K562 (cell line): ENCODE measurements around the gene NIM1K. TPM values are rescaled to one million over a fixed set of nuclear protein-coding genes. Genes with fewer than 3 reads are reported as not detected.

Experiments
- ATAC-seq: fragments of 200-7000 bp; cut with Tn5 transposase; 3 replicates; pipeline ENCODE4 v1.9.1; 2020; ENCODE audit warnings: moderate library complexity
- BruUV-seq: library from RNA; stranded (reverse); fragments of 400-500 nt; replicated peaks from 2 replicates; lab custom pipeline; 2021; lab: Mats Ljungman, UMichigan
- CTCF ChIA-PET: fragments of 300-600 bp; formaldehyde crosslinking; extraction: SDS; loops from one replicate; lab custom pipeline; 2021; ENCODE audit warnings: low intra/inter-chr PET ratio; lab: Yijun Ruan, JAX
- POLR2A ChIA-PET: fragments of 300-600, 350-650 bp; sonication (Branson Sonifier 250); formaldehyde crosslinking; extraction: SDS; loops from one replicate; lab custom pipeline; 2021; ENCODE audit warnings: antibody characterized with exemption, inconsistent platforms; lab: Yijun Ruan, JAX
- DNase-seq, 4 experiments: peaks; one replicate each; pipeline versions ENCODE4 v3.0.0 to v3.0.0-alpha.2; 2011 to 2018; ENCODE audit warnings: low spot score in 3 of 4, mixed read lengths in 3 of 4; ENCODE audit errors: extremely low read depth in 1 of 4
- FAIRE-seq: peaks from 2 replicates; lab custom pipeline; 2011; peaks lifted over from hg19 to GRCh38; lab: Jason Lieb, UNC
- H2AFZ ChIP-seq: 2 replicates; pipeline ENCODE4 v1.6.0; 2011; ENCODE audit warnings: low read depth, low read length, control low read depth, inconsistent platforms
- H3K27ac ChIP-seq: fragments of 200-600 bp; 3 replicates; pipeline ENCODE4 v1.8.0; 2011; ENCODE audit warnings: low read depth, mild to moderate bottlenecking, control low read depth, inconsistent platforms, low read length, moderate library complexity, mixed read lengths; ENCODE audit errors: extremely low read depth
- H3K27me3 ChIP-seq, 2 experiments: fragments of 300-600 bp in 1 of 2; 2 replicates in 1 of 2; 3 replicates in 1 of 2; pipeline versions ENCODE4 v1.6.0 to v1.8.0; 2011; ENCODE audit warnings: inconsistent platforms in 2 of 2, low read length in 2 of 2, mild to moderate bottlenecking in 1 of 2, mixed read lengths in 1 of 2, moderate library complexity in 1 of 2; ENCODE audit not compliant: control insufficient read depth in 2 of 2, insufficient read depth in 2 of 2
- H3K36me3 ChIP-seq: fragments of 300-600 bp; 3 replicates; pipeline ENCODE4 v1.8.0; 2011; ENCODE audit warnings: mild to moderate bottlenecking, low read length, inconsistent platforms; ENCODE audit not compliant: control insufficient read depth, insufficient read depth
- H3K4me1 ChIP-seq, 2 experiments: fragments of 200-600 bp in 1 of 2; replicated peaks in 1 of 2; 2 replicates in 1 of 2; 3 replicates in 1 of 2; pipeline versions ENCODE4 v1.5.1 to v1.8.0; 2011; ENCODE audit warnings: inconsistent platforms in 2 of 2, low read length in 2 of 2, mild to moderate bottlenecking in 1 of 2, mixed read lengths in 1 of 2, moderate library complexity in 1 of 2; ENCODE audit not compliant: control insufficient read depth in 2 of 2, insufficient read depth in 2 of 2
- H3K4me2 ChIP-seq: 2 replicates; pipeline ENCODE4 v1.6.1; 2011; ENCODE audit warnings: low read length, control low read depth, inconsistent platforms, mixed read lengths; ENCODE audit not compliant: insufficient read depth
- H3K4me3 ChIP-seq: fragments of 200-600 bp; sonication (generic), shearing (Covaris generic); 2 replicates; pipeline ENCODE4 v1.5.1; 2016; ENCODE audit warnings: control low read depth, inconsistent platforms
- H3K79me2 ChIP-seq: fragments of 200-600 bp; 3 replicates; pipeline ENCODE4 v1.8.0; 2011; ENCODE audit warnings: low read length, inconsistent platforms; ENCODE audit not compliant: control insufficient read depth, insufficient read depth
- H3K9ac ChIP-seq, 2 experiments: 2 replicates each; pipeline versions ENCODE4 v1.6.0 to v1.6.1; 2011; ENCODE audit warnings: low read depth in 2 of 2, low read length in 2 of 2, control low read depth in 1 of 2, inconsistent platforms in 1 of 2, mild to moderate bottlenecking in 1 of 2, mixed read lengths in 1 of 2; ENCODE audit not compliant: insufficient read depth in 1 of 2
- H3K9me1 ChIP-seq: one replicate; pipeline ENCODE4 v1.6.0; 2011; ENCODE audit warnings: inconsistent platforms, mild to moderate bottlenecking, low read length, moderate library complexity; ENCODE audit not compliant: control insufficient read depth, insufficient read depth
- H3K9me3 ChIP-seq: replicated peaks from 2 replicates; pipeline ENCODE4 v1.5.1; 2011; ENCODE audit warnings: low read depth, low read length, inconsistent platforms; ENCODE audit not compliant: control insufficient read depth, insufficient read depth
- H4K20me1 ChIP-seq: replicated peaks from 2 replicates; pipeline ENCODE4 v1.6.1; 2011; ENCODE audit warnings: low read length, inconsistent platforms, mixed read lengths; ENCODE audit not compliant: control insufficient read depth, insufficient read depth
- ARID1B ChIP-seq: fragments of 450-650 bp; IDR thresholded peaks from 2 replicates; pipeline ENCODE4 v1.6.1; 2016; ENCODE audit warnings: antibody characterized with exemption, mild to moderate bottlenecking, inconsistent platforms
- CBFA2T3 ChIP-seq: fragments of 450-650 bp; IDR thresholded peaks from 2 replicates; pipeline ENCODE4 v1.6.1; 2017
- TAL1 ChIP-seq: fragments of 450-650 bp; IDR thresholded peaks from 2 replicates; pipeline ENCODE4 v1.6.1; 2016; ENCODE audit warnings: mild to moderate bottlenecking
- WGBS: fragments of 100-300 bp; shearing (Covaris generic); methylation state at CpG from one replicate; pipeline ENCODE4 v1.1.6; 2016; ENCODE audit warnings: low coverage, mixed read lengths; ENCODE audit not compliant: insufficient coverage; ENCODE audit errors: missing lambda C conversion rate; 5-methylcytosine and 5-hydroxymethylcytosine counted together
- in situ Hi-C: fragments of 300-500 bp; cut with MboI; formaldehyde crosslinking; loops from 4 replicates; pipeline ENCODE4 v1.15.0; 2018; ENCODE audit warnings: inconsistent platforms, mixed read lengths
- intact Hi-C: fragments of 100-400 bp; cut with micrococcal nuclease; formaldehyde crosslinking; loops from 2 replicates; pipeline ENCODE4 v1.14.2; 2022
- polyA plus RNA-seq, 8 experiments: library from polyadenylated mRNA; depleted of rRNA in 4 of 8; stranded (reverse) in 5 of 8; unstranded in 3 of 8; fragments of >200 nt; fragmentation: Nextera tagmentation in 2 of 8; fragmentation: Illumina TruSeq in 1 of 8; extraction: Ambion mirVana in 2 of 8; extraction: Trizol in 1 of 8; gene quantifications; 2 replicates each; pipeline versions ENCODE4 v1.2.1 to v1.2.3, GENCODE V29; 2011 to 2014; ENCODE audit warnings: inconsistent platforms in 1 of 8, missing spikeins in 1 of 8
- total RNA-seq, 7 experiments: library from RNA; depleted of rRNA in 6 of 7; stranded (reverse); fragments of >200 nt in 6 of 7; fragmentation: Illumina TruSeq in 2 of 7; extraction: Trizol in 2 of 7; gene quantifications; 2 replicates each; pipeline versions ENCODE4 v1.2.1 to v1.2.3, GENCODE V29; 2011 to 2021; ENCODE audit warnings: low replicate concordance in 1 of 7
- TF ChIP-seq, protein P1 (sequence below): sonication (generic); formaldehyde crosslinking; IDR thresholded peaks from 2 replicates; pipeline ENCODE4 v1.8.0; 2023; ENCODE audit warnings: missing genetic modification reagents, mild to moderate bottlenecking, borderline replicate concordance

NIM1K gene
- total and polyA plus RNA-seq, 9 of the 15 experiments (the other 6 are each of a cell fraction or from before 2014, with no cell fraction given) = 0.03 to 0.34 (median 0.08) TPM; not detected in 3

DNA sequence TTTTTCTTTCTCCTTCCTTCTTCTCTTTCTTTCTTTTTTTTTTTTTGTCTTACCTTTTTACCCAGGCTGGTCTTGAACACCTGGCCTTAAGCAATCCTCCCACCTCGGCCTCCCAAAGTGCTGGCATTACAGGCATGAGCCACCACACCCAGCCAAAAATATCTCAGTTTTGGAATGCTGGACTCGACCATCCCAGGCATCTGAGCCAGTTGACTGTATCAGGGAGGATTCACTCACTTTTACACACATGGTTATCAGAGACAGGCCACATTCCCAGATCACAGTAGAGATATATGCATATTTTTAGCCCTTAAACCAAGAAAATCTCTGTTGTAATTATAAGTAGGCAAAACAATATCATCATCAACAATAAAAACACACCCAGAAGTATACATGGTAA lies 21.9 kb downstream of the NIM1K start:
- no peak overlapping the region for H3K4me3 ChIP-seq
- no peak overlapping the region for H3K4me2 ChIP-seq
- H4K20me1 ChIP-seq = no peaks in the 10 kb centered on the region
- DNase-seq = no peak
- ATAC-seq = no peak
- H2AFZ ChIP-seq = no peak overlapping the region
- H3K9ac ChIP-seq = no peak overlapping the region
- FAIRE-seq = no peak
- WGBS = 19% methylated on average over 2 of the region's 2 CpGs
- TF ChIP-seq ARID1B (0 out of 2 replicates have a peak, but pooled peaks have one; percentile 25), CBFA2T3 (peak; percentile 38), TAL1 (0 out of 2 replicates have a peak, but pooled peaks have one; percentile 9)
- TF ChIP-seq, protein P1, sequence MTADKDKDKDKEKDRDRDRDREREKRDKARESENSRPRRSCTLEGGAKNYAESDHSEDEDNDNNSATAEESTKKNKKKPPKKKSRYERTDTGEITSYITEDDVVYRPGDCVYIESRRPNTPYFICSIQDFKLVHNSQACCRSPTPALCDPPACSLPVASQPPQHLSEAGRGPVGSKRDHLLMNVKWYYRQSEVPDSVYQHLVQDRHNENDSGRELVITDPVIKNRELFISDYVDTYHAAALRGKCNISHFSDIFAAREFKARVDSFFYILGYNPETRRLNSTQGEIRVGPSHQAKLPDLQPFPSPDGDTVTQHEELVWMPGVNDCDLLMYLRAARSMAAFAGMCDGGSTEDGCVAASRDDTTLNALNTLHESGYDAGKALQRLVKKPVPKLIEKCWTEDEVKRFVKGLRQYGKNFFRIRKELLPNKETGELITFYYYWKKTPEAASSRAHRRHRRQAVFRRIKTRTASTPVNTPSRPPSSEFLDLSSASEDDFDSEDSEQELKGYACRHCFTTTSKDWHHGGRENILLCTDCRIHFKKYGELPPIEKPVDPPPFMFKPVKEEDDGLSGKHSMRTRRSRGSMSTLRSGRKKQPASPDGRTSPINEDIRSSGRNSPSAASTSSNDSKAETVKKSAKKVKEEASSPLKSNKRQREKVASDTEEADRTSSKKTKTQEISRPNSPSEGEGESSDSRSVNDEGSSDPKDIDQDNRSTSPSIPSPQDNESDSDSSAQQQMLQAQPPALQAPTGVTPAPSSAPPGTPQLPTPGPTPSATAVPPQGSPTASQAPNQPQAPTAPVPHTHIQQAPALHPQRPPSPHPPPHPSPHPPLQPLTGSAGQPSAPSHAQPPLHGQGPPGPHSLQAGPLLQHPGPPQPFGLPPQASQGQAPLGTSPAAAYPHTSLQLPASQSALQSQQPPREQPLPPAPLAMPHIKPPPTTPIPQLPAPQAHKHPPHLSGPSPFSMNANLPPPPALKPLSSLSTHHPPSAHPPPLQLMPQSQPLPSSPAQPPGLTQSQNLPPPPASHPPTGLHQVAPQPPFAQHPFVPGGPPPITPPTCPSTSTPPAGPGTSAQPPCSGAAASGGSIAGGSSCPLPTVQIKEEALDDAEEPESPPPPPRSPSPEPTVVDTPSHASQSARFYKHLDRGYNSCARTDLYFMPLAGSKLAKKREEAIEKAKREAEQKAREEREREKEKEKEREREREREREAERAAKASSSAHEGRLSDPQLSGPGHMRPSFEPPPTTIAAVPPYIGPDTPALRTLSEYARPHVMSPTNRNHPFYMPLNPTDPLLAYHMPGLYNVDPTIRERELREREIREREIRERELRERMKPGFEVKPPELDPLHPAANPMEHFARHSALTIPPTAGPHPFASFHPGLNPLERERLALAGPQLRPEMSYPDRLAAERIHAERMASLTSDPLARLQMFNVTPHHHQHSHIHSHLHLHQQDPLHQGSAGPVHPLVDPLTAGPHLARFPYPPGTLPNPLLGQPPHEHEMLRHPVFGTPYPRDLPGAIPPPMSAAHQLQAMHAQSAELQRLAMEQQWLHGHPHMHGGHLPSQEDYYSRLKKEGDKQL (CRISPR knock-in tag) = no peak
- H3K27ac ChIP-seq = no peak overlapping the region
- no TSS peak for BruUV-seq
- intact Hi-C loops (loop anchor here (5.0 kb wide), 2 partner anchors 92 to 137 kb away; partner anchors contain the start of gene ZNF131), in situ Hi-C loops (no loop called here)
- CTCF ChIA-PET = no interaction called here
- POLR2A ChIA-PET = interaction anchor here (0.7 to 0.9 kb wide), 2 partner anchors 25 to 35 kb away, joined by 3 read pairs; no protein-coding TSS in a partner anchor
- H3K9me3 ChIP-seq = 0 out of 2 replicates have a peak, but pooled peaks cover 2% of the 10 kb centered on the region
- H3K4me1 ChIP-seq = peaks cover 23 to 41% of the 10 kb centered on the region in 2 experiments
- no peaks in the 10 kb centered on the region for H3K79me2 ChIP-seq
- H3K27me3 ChIP-seq = no peaks in the 10 kb centered on the region
- no peaks in the 10 kb centered on the region for H3K36me3 ChIP-seq
- no peaks in the 10 kb centered on the region for H3K9me1 ChIP-seq
